ENCODE data around the gene OR10D3. TPM values are rescaled to one million over a fixed set of nuclear protein-coding genes. Genes with fewer than 3 reads are reported as not detected.

OR10D3 gene
- total and polyA plus RNA-seq, 10 of the 15 experiments (the other 5 are each of a cell fraction or from before 2014, with no cell fraction given), result not detected

GRCh38 chr11:124193221-124194010, 10.3 kb downstream of the OR10D3 start:
- Histone ChIP-seq H3K9ac (ENCODE audit: control insufficient read depth, insufficient read depth, low read length) (no peak overlapping the region), H3K79me2 (ENCODE audit: control insufficient read depth, insufficient read depth, low read length) (no peaks in the 10 kb centered on the region), H3K9me3 (replicated peaks; ENCODE audit: control insufficient read depth, insufficient read depth, low read length) (no peaks in the 10 kb centered on the region), H4K20me1 (ENCODE audit: control insufficient read depth, insufficient read depth) (no peaks in the 10 kb centered on the region), H3K4me2 (ENCODE audit: control insufficient read depth, insufficient read depth) (no peak overlapping the region), H3K27me3 (replicated peaks in 1 of 2; ENCODE audit: control insufficient read depth in 2 of 2, insufficient read depth in 2 of 2, low read length in 1 of 2) (no peaks in the 10 kb centered on the region), H3K27ac (ENCODE audit: control insufficient read depth, insufficient read depth) (no peak overlapping the region), H3K4me1 (ENCODE audit: control insufficient read depth, insufficient read depth, low read length) (no peaks in the 10 kb centered on the region), H2AFZ (ENCODE audit: control insufficient read depth, low read depth, low read length) (no peak overlapping the region), H3K36me3 (ENCODE audit: control insufficient read depth in 2 of 2, insufficient read depth in 2 of 2, low read length in 1 of 2) (no peaks in the 10 kb centered on the region), H3K4me3 (no peak overlapping the region)
- ATAC-seq (peak; percentile 51; the same call in 2 of the 3 replicates), DNase-seq (ENCODE audit: low read depth, low spot score) (no peak), FAIRE-seq (no peak)
- no TSS peak for BruUV-seq (replicated peaks)
- intact Hi-C loops (cut with micrococcal nuclease; ENCODE audit: unreplicated experiment) (no loop called here), in situ Hi-C loops (cut with MboI) (no loop called here)
- TF ChIP-seq MAX (IDR thresholded peaks at IDR 0.05; ENCODE audit: low read depth, low read length), result no peak
- no peak for TF ChIP-seq SKIL (IDR thresholded peaks at IDR 0.05; ENCODE audit: low read depth, poor library complexity, severe bottlenecking)
- TF ChIP-seq ZSCAN29 (IDR thresholded peaks at IDR 0.05), result no peak
- TF ChIP-seq RAD51 (IDR thresholded peaks at IDR 0.05), result no peak
- no peak for TF ChIP-seq ATF2 (IDR thresholded peaks at IDR 0.05; ENCODE audit: low read length)
- no peak for TF ChIP-seq HCFC1 (IDR thresholded peaks at IDR 0.05; ENCODE audit: low read length)
- TF ChIP-seq HDAC2 (IDR thresholded peaks at IDR 0.05), result no peak
- TF ChIP-seq ZNF592 (IDR thresholded peaks at IDR 0.05), result no peak
- no peak for TF ChIP-seq CEBPB (IDR thresholded peaks at IDR 0.05; ENCODE audit: borderline replicate concordance in 1 of 2, low read depth in 2 of 2, low read length in 2 of 2)
- TF ChIP-seq TCF3 (IDR thresholded peaks at IDR 0.05; ENCODE audit: borderline replicate concordance, insufficient read depth, low read depth, low read length), result no peak
- no peak for TF ChIP-seq ZZZ3 (IDR thresholded peaks at IDR 0.05; ENCODE audit: control insufficient read depth, insufficient read length, low read depth)
- ChIA-PET CTCF (interaction anchor here (0.8 to 4.1 kb wide), 6 partner anchors 51 to 137 kb away, joined by 3 to 89 read pairs (median 4); partner anchors contain the start of gene VWA5A), RAD21 (ENCODE audit: unreplicated experiment) (interaction anchor here (0.6 to 3.3 kb wide), 2 partner anchors 118 to 123 kb away, joined by 3 to 28 read pairs; no protein-coding TSS in a partner anchor), POLR2A (interaction anchor here (2.0 kb wide), 1 partner anchor 122 kb away, joined by 4 read pairs; no protein-coding TSS in a partner anchor), SMC1A (ENCODE audit: uncharacterized antibody, unreplicated experiment) (interaction anchor here (0.8 to 4.3 kb wide), 6 partner anchors 12 to 127 kb away, joined by 3 to 23 read pairs (median 8); no protein-coding TSS in a partner anchor)
- WGBS (ENCODE audit: insufficient coverage, insufficient replicate concordance, low lambda C conversion rate, missing lambda C conversion rate), result 36% methylated on average over 6 of the region's 6 CpGs

All from GM12878 (cell line).